H1 (cell line): ENCODE data around the gene P2RY14. TPM values are rescaled to one million over a fixed set of nuclear protein-coding genes. Genes with fewer than 3 reads are reported as not detected.

Source experiments
- CTCF ChIA-PET: fragments of 300-600 bp; sonication (Branson Sonifier 250); formaldehyde crosslinking; loops from one replicate; lab custom pipeline; 2021; ENCODE audit not compliant: partially characterized antibody; lab: Charles Lee
- POLR2A ChIA-PET: fragments of 300-600 bp; sonication (Branson Sonifier 250); formaldehyde crosslinking; loops from one replicate; lab custom pipeline; 2021; ENCODE audit warnings: inconsistent platforms; ENCODE audit not compliant: partially characterized antibody; lab: Charles Lee
- DNase-seq, 2 experiments: peaks; one replicate each; pipeline versions ENCODE4 v3.0.0 to v3.0.0-alpha.2; 2010 to 2022; ENCODE audit warnings: low spot score in 2 of 2, low read depth in 1 of 2, mixed read lengths in 1 of 2
- FAIRE-seq: peaks from 2 replicates; lab custom pipeline; 2011; peaks lifted over from hg19 to GRCh38; lab: Jason Lieb, UNC
- H2AFZ ChIP-seq: 2 replicates; pipeline ENCODE4 v1.8.1; 2012; ENCODE audit warnings: low read length, inconsistent platforms
- H2AK5ac ChIP-seq: 2 replicates; pipeline ENCODE4 v1.6.1; 2013; ENCODE audit warnings: low read depth, low read length
- H2BK120ac ChIP-seq: replicated peaks from 2 replicates; pipeline ENCODE3; 2013; ENCODE audit warnings: low read depth, low read length, inconsistent platforms
- H2BK12ac ChIP-seq: 2 replicates; pipeline ENCODE4 v1.6.1; 2013; ENCODE audit warnings: low read depth, low read length
- H2BK15ac ChIP-seq: 2 replicates; pipeline ENCODE4 v1.6.1; 2013; ENCODE audit warnings: low read length
- H2BK20ac ChIP-seq: 2 replicates; pipeline ENCODE4 v1.6.1; 2013; ENCODE audit warnings: low read length
- H2BK5ac ChIP-seq: 2 replicates; pipeline ENCODE4 v1.6.1; 2013; ENCODE audit warnings: low read depth, low read length
- H3K14ac ChIP-seq: 2 replicates; pipeline ENCODE4 v1.6.1; 2013; ENCODE audit warnings: inconsistent platforms; ENCODE audit not compliant: insufficient read length
- H3K18ac ChIP-seq: 2 replicates; pipeline ENCODE4 v1.6.1; 2013; ENCODE audit warnings: low read length; ENCODE audit errors: extremely low read depth
- H3K23ac ChIP-seq: 2 replicates; pipeline ENCODE4 v1.6.1; 2013; ENCODE audit warnings: inconsistent platforms; ENCODE audit not compliant: insufficient read length
- H3K23me2 ChIP-seq: 2 replicates; pipeline ENCODE4 v1.6.1; 2013; ENCODE audit warnings: low read depth, low read length
- H3K27ac ChIP-seq: 2 replicates; pipeline ENCODE4 v1.6.1; 2011; ENCODE audit warnings: low read depth, low read length, inconsistent platforms
- H3K27me3 ChIP-seq, 4 experiments: replicated peaks in 1 of 4; 1 replicate in 1 of 4; 2 replicates in 3 of 4; pipeline versions ENCODE4 v1.6.1 to v1.8.1; 2011 to 2013; ENCODE audit warnings: low read length in 3 of 4, mild to moderate bottlenecking in 3 of 4, inconsistent platforms in 2 of 4, mixed read lengths in 2 of 4, moderate library complexity in 1 of 4; ENCODE audit not compliant: control insufficient read depth in 3 of 4, insufficient read depth in 3 of 4; ENCODE audit errors: extremely low read depth in 1 of 4
- H3K36me3 ChIP-seq, 4 experiments: 2 replicates each; pipeline versions ENCODE4 v1.6.1 to v1.8.1; 2011 to 2013; ENCODE audit warnings: mild to moderate bottlenecking in 4 of 4, low read length in 3 of 4, moderate library complexity in 2 of 4, control low read depth in 1 of 4, inconsistent platforms in 1 of 4; ENCODE audit not compliant: insufficient read depth in 4 of 4, control insufficient read depth in 2 of 4
- H3K4ac ChIP-seq: replicated peaks from 2 replicates; pipeline ENCODE3; 2013; ENCODE audit warnings: low read length, low read depth, mixed read lengths, inconsistent platforms; ENCODE audit not compliant: insufficient read length
- H3K4me1 ChIP-seq, 4 experiments: replicated peaks in 1 of 4; 1 replicate in 1 of 4; 2 replicates in 3 of 4; pipeline versions ENCODE4 v1.6.1 to v1.8.1; 2011 to 2013; ENCODE audit warnings: low read length in 3 of 4, inconsistent platforms in 2 of 4, mixed read lengths in 1 of 4; ENCODE audit not compliant: insufficient read depth in 4 of 4, control insufficient read depth in 3 of 4
- H3K4me2 ChIP-seq, 2 experiments: 2 replicates each; pipeline versions ENCODE4 v1.6.1 to v1.8.1; 2011 to 2013; ENCODE audit warnings: low read depth in 2 of 2, low read length in 2 of 2, control low read depth in 1 of 2, inconsistent platforms in 1 of 2, mild to moderate bottlenecking in 1 of 2; ENCODE audit not compliant: insufficient read depth in 1 of 2
- H3K4me3 ChIP-seq, 4 experiments: fragments of 200-600, 300-600 bp in 1 of 4; sonication (generic), shearing (Covaris generic), sonication (Bioruptor Twin) in 1 of 4; 2 replicates each; pipeline versions ENCODE4 v1.5.1 to v1.8.1; 2011 to 2016; ENCODE audit warnings: low read length in 4 of 4, low read depth in 3 of 4, control low read depth in 2 of 4, inconsistent platforms in 2 of 4, mild to moderate bottlenecking in 2 of 4, mixed read lengths in 1 of 4, moderate library complexity in 1 of 4; ENCODE audit not compliant: insufficient read depth in 2 of 4; ENCODE audit errors: extremely low read depth in 1 of 4
- H3K56ac ChIP-seq: replicated peaks from 2 replicates; pipeline ENCODE3; 2013; ENCODE audit warnings: low read depth, mild to moderate bottlenecking, mixed read lengths, low read length, inconsistent platforms; ENCODE audit not compliant: insufficient read length
- H3K79me1 ChIP-seq: 2 replicates; pipeline ENCODE4 v1.6.1; 2013; ENCODE audit warnings: low read depth, low read length, control low read depth
- H3K79me2 ChIP-seq, 2 experiments: 2 replicates each; pipeline versions ENCODE4 v1.6.1 to v1.8.1; 2012 to 2013; ENCODE audit warnings: low read length in 2 of 2, mild to moderate bottlenecking in 2 of 2, inconsistent platforms in 1 of 2; ENCODE audit not compliant: insufficient read depth in 2 of 2, control insufficient read depth in 1 of 2
- H3K9ac ChIP-seq, 4 experiments: replicated peaks in 1 of 4; 1 replicate in 1 of 4; 2 replicates in 3 of 4; pipeline versions ENCODE4 v1.6.1 to v1.8.1; 2011 to 2013; ENCODE audit warnings: low read depth in 3 of 4, low read length in 3 of 4, control low read depth in 2 of 4, mild to moderate bottlenecking in 2 of 4, moderate library complexity in 2 of 4, inconsistent platforms in 1 of 4; ENCODE audit errors: extremely low read depth in 1 of 4
- H3K9me3 ChIP-seq, 2 experiments: 2 replicates each; pipeline versions ENCODE4 v1.6.1 to v1.8.1; 2012 to 2013; ENCODE audit warnings: mild to moderate bottlenecking in 2 of 2, moderate library complexity in 2 of 2, control low read depth in 1 of 2, inconsistent platforms in 1 of 2, low read depth in 1 of 2, low read length in 1 of 2, mixed read lengths in 1 of 2; ENCODE audit not compliant: insufficient read depth in 2 of 2
- H4K20me1 ChIP-seq, 2 experiments: replicated peaks in 1 of 2; 2 replicates each; pipeline versions ENCODE3 to v1.8.1; 2011 to 2013; ENCODE audit warnings: inconsistent platforms in 2 of 2, low read length in 2 of 2, mild to moderate bottlenecking in 1 of 2; ENCODE audit not compliant: insufficient read depth in 2 of 2, control insufficient read depth in 1 of 2
- H4K5ac ChIP-seq: 2 replicates; pipeline ENCODE4 v1.6.1; 2013; ENCODE audit warnings: low read length, low read depth, mixed read lengths, inconsistent platforms; ENCODE audit not compliant: insufficient read length
- H4K8ac ChIP-seq: 2 replicates; pipeline ENCODE4 v1.8.0; 2013; ENCODE audit warnings: mild to moderate bottlenecking, moderate library complexity, low read length, inconsistent platforms; ENCODE audit not compliant: insufficient read depth; ENCODE audit errors: extremely low read depth
- H4K91ac ChIP-seq: replicated peaks from 2 replicates; pipeline ENCODE3; 2013; ENCODE audit warnings: low read length, mixed read lengths, inconsistent platforms; ENCODE audit not compliant: insufficient read length
- ATF3 ChIP-seq: IDR thresholded peaks from 2 replicates; pipeline ENCODE4 v1.6.1; 2011; ENCODE audit warnings: low read depth, mild to moderate bottlenecking, low read length; ENCODE audit not compliant: insufficient read depth
- BRCA1 ChIP-seq: IDR thresholded peaks from 2 replicates; pipeline ENCODE4 v1.6.1; 2012; ENCODE audit warnings: low read depth, low read length, improper control_type of control experiment
- CBX5 ChIP-seq: fragments of 300-800, 300-1000 bp; sonication (generic); IDR thresholded peaks from 2 replicates; pipeline ENCODE4 v1.7.1; 2016; ENCODE audit warnings: antibody characterized with exemption, low read length, low read depth
- CBX8 ChIP-seq: fragments of 300-800, 300-1000 bp; sonication (generic); IDR thresholded peaks from 2 replicates; pipeline ENCODE4 v1.7.1; 2016; ENCODE audit warnings: low read depth, low read length, borderline replicate concordance
- CHD1 ChIP-seq: IDR thresholded peaks from 2 replicates; pipeline ENCODE4 v1.6.1; 2012; ENCODE audit warnings: low read depth, low read length, improper control_type of control experiment
- MAFK ChIP-seq: IDR thresholded peaks from 2 replicates; pipeline ENCODE4 v1.6.1; 2012; ENCODE audit warnings: low read depth, mild to moderate bottlenecking, improper control_type of control experiment, low read length
- NANOG ChIP-seq: IDR thresholded peaks from 2 replicates; pipeline ENCODE4 v1.6.1; 2011; ENCODE audit warnings: low read length, low read depth, mild to moderate bottlenecking, inconsistent platforms; ENCODE audit not compliant: insufficient read depth, poor library complexity, severe bottlenecking
- RAD21 ChIP-seq, 2 experiments: IDR thresholded peaks in 1 of 2; conservative IDR thresholded peaks in 1 of 2; 2 replicates each; pipeline ENCODE4 v1.6.1; 2011; ENCODE audit warnings: low read depth in 2 of 2, low read length in 2 of 2, improper control_type of control experiment in 1 of 2, inconsistent platforms in 1 of 2, mild to moderate bottlenecking in 1 of 2, moderate library complexity in 1 of 2
- RBBP5 ChIP-seq: IDR thresholded peaks from 2 replicates; pipeline ENCODE4 v1.7.1; 2012; ENCODE audit warnings: low read depth, mild to moderate bottlenecking, inconsistent platforms, low read length, moderate library complexity, borderline replicate concordance
- RNF2 ChIP-seq: fragments of 200-900, 300-1000 bp; sonication (generic); IDR thresholded peaks from 2 replicates; pipeline ENCODE4 v1.7.1; 2016; ENCODE audit warnings: borderline replicate concordance, low read depth, mild to moderate bottlenecking, antibody characterized with exemption, low read length; ENCODE audit not compliant: poor library complexity, severe bottlenecking; ENCODE audit errors: missing control alignments
- SIN3A ChIP-seq, 2 experiments: IDR thresholded peaks in 1 of 2; conservative IDR thresholded peaks in 1 of 2; 2 replicates each; pipeline ENCODE4 v1.6.1; 2011 to 2012; ENCODE audit warnings: low read length in 2 of 2, improper control_type of control experiment in 1 of 2, low read depth in 1 of 2, mild to moderate bottlenecking in 1 of 2
- SUZ12 ChIP-seq: fragments of 200-600 bp; sonication (generic); IDR thresholded peaks from 2 replicates; pipeline ENCODE4 v1.6.1; 2012; ENCODE audit warnings: mild to moderate bottlenecking, inconsistent platforms, low read length, moderate library complexity, mixed read lengths
- TAF1 ChIP-seq: IDR thresholded peaks from 2 replicates; pipeline ENCODE4 v1.6.1; 2011; ENCODE audit warnings: mild to moderate bottlenecking, low read depth, low read length
- WGBS, 2 experiments: shearing (Covaris generic) in 1 of 2; methylation state at CpG; one replicate each; pipeline versions ENCODE4 v1.1.6 to v1.1.7; 2013 to 2015; ENCODE audit warnings: low lambda C conversion rate in 2 of 2, mixed read lengths in 2 of 2, inconsistent platforms in 1 of 2, low coverage in 1 of 2, missing lambda C conversion rate in 1 of 2; ENCODE audit not compliant: insufficient replicate concordance in 2 of 2, insufficient coverage in 1 of 2, insufficient read length in 1 of 2; ENCODE audit errors: extremely low coverage in 1 of 2, missing lambda C conversion rate in 1 of 2; 5-methylcytosine and 5-hydroxymethylcytosine counted together
- polyA plus RNA-seq, 7 experiments: library from polyadenylated mRNA; depleted of rRNA in 3 of 7; stranded (reverse) in 5 of 7; unstranded in 2 of 7; fragments of >200 nt in 5 of 7; fragments of 200-250 nt in 2 of 7; gene quantifications; 1 replicate in 5 of 7; 2 replicates in 1 of 7; 4 replicates in 1 of 7; pipeline versions ENCODE4 v1.2.1 to v1.2.3, GENCODE V29; 2011 to 2013; ENCODE audit warnings: missing spikeins in 2 of 7, mixed read lengths in 2 of 7
- total RNA-seq: library from RNA; stranded (reverse); fragmentation: NEBNext Ultra II Directional; extraction: Animal tissue kit (Norgen Biotek cat#: 25700); gene quantifications from 2 replicates; pipeline ENCODE4 v1.2.1, GENCODE V29; 2021

Gene P2RY14
- total and polyA plus RNA-seq, 2 of the 8 experiments (the other 6 are each of a cell fraction or from before 2014, with no cell fraction given): not detected

GRCh38 chr3:151259664-151260063, 18.7 kb downstream of the P2RY14 start:
- Histone ChIP-seq H4K5ac (no peak overlapping the region), H2BK5ac (no peak overlapping the region), H2AFZ (no peak overlapping the region), H3K9me3 (no peaks in the 10 kb centered on the region), H3K9ac (no peak overlapping the region), H3K23ac (no peak overlapping the region), H3K79me1 (no peaks in the 10 kb centered on the region), H2BK12ac (no peak overlapping the region), H3K18ac (no peak overlapping the region), H3K23me2 (no peaks in the 10 kb centered on the region; the same call in 1 of the 2 replicates), H3K4me2 (no peak overlapping the region), H3K4me1 (no peaks in the 10 kb centered on the region), H3K27ac (no peak overlapping the region), H3K36me3 (no peaks in the 10 kb centered on the region), H4K20me1 (no peaks in the 10 kb centered on the region), H3K4me3 (no peak overlapping the region), H4K8ac (no peak overlapping the region), H3K27me3 (no peaks in the 10 kb centered on the region), H3K14ac (no peak overlapping the region), H3K79me2 (no peaks in the 10 kb centered on the region), H2BK120ac (no peak overlapping the region), H3K56ac (no peak overlapping the region), H3K4ac (no peak overlapping the region), H2AK5ac (no peak overlapping the region), H4K91ac (no peak overlapping the region), H2BK15ac (no peak overlapping the region), H2BK20ac (no peak overlapping the region)
- FAIRE-seq (no peak), DNase-seq (no peak)
- CTCF ChIA-PET: interaction anchor here (0.8 to 2.2 kb wide), 4 partner anchors 25 to 91 kb away, joined by 3 to 6 read pairs (median 4); no protein-coding TSS in a partner anchor
- POLR2A ChIA-PET: no interaction called here
- 93% methylated on average over 3 of the region's 3 CpGs; no CpG with 5 or more reads in 1 of the 2 experiments for WGBS, 2 experiments
- TF ChIP-seq RAD21 (IDR thresholded peaks at IDR 0.05 in 1 of 2, conservative IDR thresholded peaks at IDR 0.05 in 1 of 2; ENCODE audit: low read depth in 2 of 2, low read length in 2 of 2): no peak
- TF ChIP-seq CBX5: no peak
- no peak for TF ChIP-seq SIN3A (conservative IDR thresholded peaks at IDR 0.05 in 1 of 2, IDR thresholded peaks at IDR 0.05 in 1 of 2; ENCODE audit: low read depth in 1 of 2, low read length in 2 of 2)
- no peak for TF ChIP-seq SUZ12
- no peak for TF ChIP-seq CBX8
- TF ChIP-seq RNF2: no peak
- TF ChIP-seq TAF1: no peak
- no peak for TF ChIP-seq RBBP5
- TF ChIP-seq BRCA1: no peak
- no peak for TF ChIP-seq NANOG
- TF ChIP-seq CHD1: no peak
- no peak for TF ChIP-seq ATF3
- TF ChIP-seq MAFK: no peak
